Measurements from ENCODE around the gene TNC. TPM values are rescaled to one million over a fixed set of nuclear protein-coding genes. Genes with fewer than 3 reads are reported as not detected.

TNC gene
- total and polyA plus RNA-seq, 2 donors (not counting 3 experiments of a cell fraction or from before 2014, with no cell fraction given) = 0.29 TPM; not detected in 1

- FAIRE-seq = no peak
- dilution Hi-C loops (cut with MboI; ENCODE audit: extremely low pct_ligation_motif_present, low sequenced_read_pairs) = no loop called here
- no peak for TF ChIP-seq POLR2A (IDR thresholded peaks at IDR 0.05; ENCODE audit: low read depth, low read length)
- TF ChIP-seq MYC (IDR thresholded peaks at IDR 0.05; ENCODE audit: low read depth, low read length) = no peak
- TF ChIP-seq JUN (IDR thresholded peaks at IDR 0.05; ENCODE audit: borderline replicate concordance, insufficient read depth, insufficient read length, low read depth) = no peak
- no peak for TF ChIP-seq EZH2 (IDR thresholded peaks at IDR 0.05; ENCODE audit: borderline replicate concordance, low read depth, low read length, severe bottlenecking)
- TF ChIP-seq MAX (IDR thresholded peaks at IDR 0.05; ENCODE audit: insufficient read depth, insufficient read length) = no peak
- TF ChIP-seq, protein P1, sequence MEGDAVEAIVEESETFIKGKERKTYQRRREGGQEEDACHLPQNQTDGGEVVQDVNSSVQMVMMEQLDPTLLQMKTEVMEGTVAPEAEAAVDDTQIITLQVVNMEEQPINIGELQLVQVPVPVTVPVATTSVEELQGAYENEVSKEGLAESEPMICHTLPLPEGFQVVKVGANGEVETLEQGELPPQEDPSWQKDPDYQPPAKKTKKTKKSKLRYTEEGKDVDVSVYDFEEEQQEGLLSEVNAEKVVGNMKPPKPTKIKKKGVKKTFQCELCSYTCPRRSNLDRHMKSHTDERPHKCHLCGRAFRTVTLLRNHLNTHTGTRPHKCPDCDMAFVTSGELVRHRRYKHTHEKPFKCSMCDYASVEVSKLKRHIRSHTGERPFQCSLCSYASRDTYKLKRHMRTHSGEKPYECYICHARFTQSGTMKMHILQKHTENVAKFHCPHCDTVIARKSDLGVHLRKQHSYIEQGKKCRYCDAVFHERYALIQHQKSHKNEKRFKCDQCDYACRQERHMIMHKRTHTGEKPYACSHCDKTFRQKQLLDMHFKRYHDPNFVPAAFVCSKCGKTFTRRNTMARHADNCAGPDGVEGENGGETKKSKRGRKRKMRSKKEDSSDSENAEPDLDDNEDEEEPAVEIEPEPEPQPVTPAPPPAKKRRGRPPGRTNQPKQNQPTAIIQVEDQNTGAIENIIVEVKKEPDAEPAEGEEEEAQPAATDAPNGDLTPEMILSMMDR (IDR thresholded peaks at IDR 0.05; ENCODE audit: extremely low read depth in 1 of 2, insufficient read depth in 1 of 2, low read depth in 1 of 2, low read length in 2 of 2) = no peak
- TF ChIP-seq GATA2 (IDR thresholded peaks at IDR 0.05; ENCODE audit: insufficient read depth, insufficient read length, low read depth, low read length) = no peak
- no peak for TF ChIP-seq FOS (IDR thresholded peaks at IDR 0.05; ENCODE audit: borderline replicate concordance, insufficient read depth, low read length)
- no peak for TF ChIP-seq POLR2AphosphoS5 (IDR thresholded peaks at IDR 0.05; ENCODE audit: insufficient read depth, low read depth, low read length)
- Histone ChIP-seq H3K4me3 (replicated peaks in 1 of 3; ENCODE audit: insufficient read depth in 1 of 3, low read depth in 1 of 3, low read length in 3 of 3) (no peak overlapping the region), H3K9me3 (replicated peaks; ENCODE audit: control insufficient read depth, insufficient read depth, low read length) (no peaks in the 10 kb centered on the region), H3K4me2 (ENCODE audit: insufficient read depth, low read length) (no peak overlapping the region), H3K27me3 (ENCODE audit: control insufficient read depth in 2 of 2, insufficient read depth in 2 of 2, low read length in 2 of 2) (no peaks in the 10 kb centered on the region), H2AFZ (ENCODE audit: low read depth, low read length) (no peak overlapping the region), H3K4me1 (ENCODE audit: control insufficient read depth, extremely low read depth, insufficient read depth, low read length) (no peaks in the 10 kb centered on the region), H3K36me3 (ENCODE audit: control insufficient read depth in 2 of 2, extremely low read depth in 1 of 2, insufficient read depth in 2 of 2, low read length in 2 of 2) (no peaks in the 10 kb centered on the region), H3K9me1 (replicated peaks; ENCODE audit: control insufficient read depth, extremely low read depth, insufficient read depth, low read length) (no peaks in the 10 kb centered on the region), H3K27ac (ENCODE audit: insufficient read depth, low read depth, low read length) (no peak overlapping the region), H3K79me2 (ENCODE audit: control insufficient read depth, insufficient read depth, low read length) (no peaks in the 10 kb centered on the region), H3K9ac (replicated peaks; ENCODE audit: extremely low read depth, insufficient read depth, low read length) (no peak overlapping the region), H4K20me1 (replicated peaks; ENCODE audit: control insufficient read depth, extremely low read depth, insufficient read depth, low read length) (no peaks in the 10 kb centered on the region)
- intact Hi-C loops (cut with micrococcal nuclease) = no loop called here
- ChIA-PET POLR2A (no interaction called here), CTCF (no interaction called here)
- BruUV-seq (replicated peaks) = no TSS peak
- no peak for DNase-seq (ENCODE audit: low read depth, low spot score)
These were observed 20.2 kb upstream of the TNC start for GRCh38 chr9:115138151-115138550.

All from endothelial cell of umbilical vein (primary cell).